ENCODE measurements around the gene KAZN.

The KAZN gene

GRCh38 chr1:15152318-15153183 lies 554.1 kb downstream of the KAZN start (continued):
- TF ChIP-seq ZNF645 (tag by site-specific recombination; IDR thresholded peaks at IDR 0.05), result no peak
- peak; percentile 75 for TF ChIP-seq ZNF629 (tag by site-specific recombination; IDR thresholded peaks at IDR 0.05)
- peak; percentile 47 for TF ChIP-seq ZNF501 (tag by site-specific recombination; IDR thresholded peaks at IDR 0.05)
- TF ChIP-seq ZNF214 (tag by site-specific recombination; IDR thresholded peaks at IDR 0.05; ENCODE audit: borderline replicate concordance), result no peak
- TF ChIP-seq ZNF354C (tag by site-specific recombination; IDR thresholded peaks at IDR 0.05; ENCODE audit: borderline replicate concordance, low read depth), result no peak
- TF ChIP-seq BCL6B (tag by site-specific recombination; IDR thresholded peaks at IDR 0.05), result no peak
- TF ChIP-seq, protein P1, sequence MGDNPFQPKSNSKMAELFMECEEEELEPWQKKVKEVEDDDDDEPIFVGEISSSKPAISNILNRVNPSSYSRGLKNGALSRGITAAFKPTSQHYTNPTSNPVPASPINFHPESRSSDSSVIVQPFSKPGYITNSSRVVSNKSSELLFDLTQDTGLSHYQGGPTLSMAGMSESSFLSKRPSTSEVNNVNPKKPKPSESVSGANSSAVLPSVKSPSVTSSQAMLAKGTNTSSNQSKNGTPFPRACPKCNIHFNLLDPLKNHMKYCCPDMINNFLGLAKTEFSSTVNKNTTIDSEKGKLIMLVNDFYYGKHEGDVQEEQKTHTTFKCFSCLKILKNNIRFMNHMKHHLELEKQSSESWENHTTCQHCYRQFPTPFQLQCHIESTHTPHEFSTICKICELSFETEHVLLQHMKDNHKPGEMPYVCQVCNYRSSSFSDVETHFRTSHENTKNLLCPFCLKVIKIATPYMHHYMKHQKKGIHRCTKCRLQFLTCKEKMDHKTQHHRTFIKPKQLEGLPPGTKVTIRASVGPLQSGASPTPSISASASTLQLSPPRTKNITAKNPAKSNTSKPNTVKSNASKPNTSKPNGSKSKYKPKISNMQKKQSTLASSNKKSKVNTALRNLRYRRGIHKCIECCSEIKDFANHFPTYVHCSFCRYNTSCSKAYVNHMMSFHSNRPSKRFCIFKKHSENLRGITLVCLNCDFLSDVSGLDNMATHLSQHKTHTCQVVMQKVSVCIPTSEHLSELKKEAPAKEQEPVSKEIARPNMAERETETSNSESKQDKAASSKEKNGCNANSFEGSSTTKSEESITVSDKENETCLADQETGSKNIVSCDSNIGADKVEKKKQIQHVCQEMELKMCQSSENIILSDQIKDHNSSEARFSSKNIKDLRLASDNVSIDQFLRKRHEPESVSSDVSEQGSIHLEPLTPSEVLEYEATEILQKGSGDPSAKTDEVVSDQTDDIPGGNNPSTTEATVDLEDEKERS (tag by site-specific recombination; IDR thresholded peaks at IDR 0.05), result no peak
- no peak for TF ChIP-seq SCRT2 (tag by site-specific recombination; IDR thresholded peaks at IDR 0.05)
- no peak for TF ChIP-seq ZNF302 (tag by site-specific recombination; IDR thresholded peaks at IDR 0.05; ENCODE audit: low read depth)
- TF ChIP-seq MZF1 (tag by site-specific recombination; IDR thresholded peaks at IDR 0.05; ENCODE audit: borderline replicate concordance), result no peak
- TF ChIP-seq ZNF660 (tag by site-specific recombination; IDR thresholded peaks at IDR 0.05), result peak; percentile 57; the same call in 1 of the 2 replicates
- TF ChIP-seq PBX3 (CRISPR knock-in tag; IDR thresholded peaks at IDR 0.05), result no peak
- no peak for TF ChIP-seq ZNF311 (tag by site-specific recombination; IDR thresholded peaks at IDR 0.05; ENCODE audit: borderline replicate concordance)
- TF ChIP-seq ZNF146 (tag by site-specific recombination; IDR thresholded peaks at IDR 0.05), result no peak
- no peak for TF ChIP-seq ZNF624 (tag by site-specific recombination; IDR thresholded peaks at IDR 0.05)
- TF ChIP-seq ZNF26 (tag by site-specific recombination; IDR thresholded peaks at IDR 0.05), result no peak
- 0 out of 2 replicates have a peak, but pooled peaks have one; percentile 43 for TF ChIP-seq ZFP37 (tag by site-specific recombination; IDR thresholded peaks at IDR 0.05)
- TF ChIP-seq ZNF341 (tag by site-specific recombination; IDR thresholded peaks at IDR 0.05; ENCODE audit: low read depth), result peak; percentile 78
- peak; percentile 49; the same call in 1 of the 2 replicates for TF ChIP-seq ZNF610 (tag by site-specific recombination; IDR thresholded peaks at IDR 0.05; ENCODE audit: borderline replicate concordance)
- TF ChIP-seq ZNF426 (tag by site-specific recombination; IDR thresholded peaks at IDR 0.05), result no peak
- no peak for TF ChIP-seq ZNF274 (IDR thresholded peaks at IDR 0.05; ENCODE audit: low read length)
- TF ChIP-seq ZNF274 (tag by site-specific recombination; IDR thresholded peaks at IDR 0.05; ENCODE audit: borderline replicate concordance), result no peak
- peak; percentile 33 for TF ChIP-seq GLIS1 (tag by site-specific recombination; IDR thresholded peaks at IDR 0.05)
- TF ChIP-seq ZBTB7A (tag by site-specific recombination; IDR thresholded peaks at IDR 0.05; ENCODE audit: low read depth), result no peak
- no peak for TF ChIP-seq ZNF560 (tag by site-specific recombination; IDR thresholded peaks at IDR 0.05; ENCODE audit: borderline replicate concordance)
- TF ChIP-seq ZNF112 (tag by site-specific recombination; IDR thresholded peaks at IDR 0.05), result no peak
- TF ChIP-seq, protein P2, sequence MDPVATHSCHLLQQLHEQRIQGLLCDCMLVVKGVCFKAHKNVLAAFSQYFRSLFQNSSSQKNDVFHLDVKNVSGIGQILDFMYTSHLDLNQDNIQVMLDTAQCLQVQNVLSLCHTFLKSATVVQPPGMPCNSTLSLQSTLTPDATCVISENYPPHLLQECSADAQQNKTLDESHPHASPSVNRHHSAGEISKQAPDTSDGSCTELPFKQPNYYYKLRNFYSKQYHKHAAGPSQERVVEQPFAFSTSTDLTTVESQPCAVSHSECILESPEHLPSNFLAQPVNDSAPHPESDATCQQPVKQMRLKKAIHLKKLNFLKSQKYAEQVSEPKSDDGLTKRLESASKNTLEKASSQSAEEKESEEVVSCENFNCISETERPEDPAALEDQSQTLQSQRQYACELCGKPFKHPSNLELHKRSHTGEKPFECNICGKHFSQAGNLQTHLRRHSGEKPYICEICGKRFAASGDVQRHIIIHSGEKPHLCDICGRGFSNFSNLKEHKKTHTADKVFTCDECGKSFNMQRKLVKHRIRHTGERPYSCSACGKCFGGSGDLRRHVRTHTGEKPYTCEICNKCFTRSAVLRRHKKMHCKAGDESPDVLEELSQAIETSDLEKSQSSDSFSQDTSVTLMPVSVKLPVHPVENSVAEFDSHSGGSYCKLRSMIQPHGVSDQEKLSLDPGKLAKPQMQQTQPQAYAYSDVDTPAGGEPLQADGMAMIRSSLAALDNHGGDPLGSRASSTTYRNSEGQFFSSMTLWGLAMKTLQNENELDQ (tag by site-specific recombination; IDR thresholded peaks at IDR 0.05; ENCODE audit: low read depth), result no peak
- no peak for TF ChIP-seq ZNF76 (tag by site-specific recombination; IDR thresholded peaks at IDR 0.05; ENCODE audit: borderline replicate concordance, low read depth)
- TF ChIP-seq ZNF747 (tag by site-specific recombination; IDR thresholded peaks at IDR 0.05), result no peak

Data from HEK293 (cell line).